ENCODE measurements around the gene ATP6V1C2.

Gene ATP6V1C2

DNA sequence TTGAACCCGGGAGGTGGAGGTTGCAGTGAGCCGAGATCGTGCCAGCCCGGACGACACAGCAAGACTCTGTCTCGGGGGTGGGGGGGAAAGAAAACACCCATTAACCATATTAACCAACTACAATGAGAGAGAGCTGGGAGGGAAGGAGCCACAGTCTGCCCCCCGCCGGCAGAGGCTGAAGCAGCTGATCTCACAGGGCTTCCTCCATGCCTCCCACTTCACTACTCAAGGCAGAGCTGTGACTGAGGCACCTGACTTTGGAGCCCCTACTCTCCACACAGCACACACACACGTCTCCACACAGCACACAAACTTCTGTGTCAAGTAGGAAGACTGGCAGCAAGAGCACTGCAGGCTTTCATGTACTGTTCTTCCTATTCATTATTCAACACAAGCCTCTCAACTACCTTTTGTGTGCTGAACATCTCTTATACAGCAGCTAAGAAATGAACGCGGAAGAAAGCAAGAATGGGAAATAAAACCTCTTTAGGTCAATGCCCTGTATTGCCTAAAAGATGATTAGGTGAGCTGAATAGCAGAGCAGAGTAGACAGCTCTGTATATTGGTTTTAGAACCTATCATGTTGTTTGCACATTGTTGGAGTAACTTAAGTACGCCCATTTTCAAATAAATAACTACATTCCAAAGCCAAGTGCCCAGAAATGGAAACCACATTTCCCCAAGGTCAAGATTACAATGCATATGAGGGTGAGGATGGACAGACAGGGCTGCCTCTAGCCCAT is 65.0 kb downstream of the ATP6V1C2 start:
- WGBS, 2 experiments (ENCODE audit: insufficient coverage in 2 of 2): 90 to 96% methylated on average over 3 of the region's 12 CpGs
- Histone ChIP-seq H3K27ac (ENCODE audit: low read depth, low read length, severe bottlenecking) (no peak overlapping the region), H3K36me3 (ENCODE audit: control insufficient read depth, insufficient read depth, low read length) (peaks cover 97% of the 10 kb centered on the region), H3K9me3 (ENCODE audit: control insufficient read depth, low read length) (no peaks in the 10 kb centered on the region), H3K4me3 (ENCODE audit: extremely low read depth, insufficient read depth, low read length, poor library complexity, severe bottlenecking) (no peak overlapping the region), H3K4me1 (ENCODE audit: control insufficient read depth, insufficient read depth, low read length, poor library complexity, severe bottlenecking) (peaks cover 11% of the 10 kb centered on the region)

GRCh38 chr2:10787176-10787968 is 65.9 kb downstream of the ATP6V1C2 start:
- WGBS, 2 experiments (ENCODE audit: insufficient coverage in 2 of 2): 92 to 95% methylated on average over 16 to 19 of the region's 20 CpGs
- peaks cover 97% of the 10 kb centered on the region for H3K36me3 ChIP-seq (ENCODE audit: control insufficient read depth, insufficient read depth, low read length)

GRCh38 chr2:10788855-10789254 is 67.4 kb downstream of the ATP6V1C2 start:
- H3K9me3 ChIP-seq (ENCODE audit: control insufficient read depth, low read length): no peaks in the 10 kb centered on the region
- peaks cover 99% of the 10 kb centered on the region for H3K36me3 ChIP-seq (ENCODE audit: control insufficient read depth, insufficient read depth, low read length)
- H3K4me3 ChIP-seq (ENCODE audit: extremely low read depth, insufficient read depth, low read length, poor library complexity, severe bottlenecking): no peak overlapping the region
- H3K4me1 ChIP-seq (ENCODE audit: control insufficient read depth, insufficient read depth, low read length, poor library complexity, severe bottlenecking): peaks cover 6% of the 10 kb centered on the region
- no peak overlapping the region for H3K27ac ChIP-seq (ENCODE audit: low read depth, low read length, severe bottlenecking)
- WGBS, 2 experiments (ENCODE audit: insufficient coverage in 2 of 2): 98 to 100% methylated on average over 3 of the region's 8 CpGs

More at GRCh38 chr2:10787176-10787968, 65.9 kb downstream of the ATP6V1C2 start:
- Histone ChIP-seq H3K27ac (ENCODE audit: low read depth, low read length, severe bottlenecking) (no peak overlapping the region), H3K4me3 (ENCODE audit: extremely low read depth, insufficient read depth, low read length, poor library complexity, severe bottlenecking) (no peak overlapping the region), H3K4me1 (ENCODE audit: control insufficient read depth, insufficient read depth, low read length, poor library complexity, severe bottlenecking) (peaks cover 11% of the 10 kb centered on the region), H3K9me3 (ENCODE audit: control insufficient read depth, low read length) (no peaks in the 10 kb centered on the region)

GRCh38 chr2:10790228-10790973 is 69.0 kb downstream of the ATP6V1C2 start:
- peaks cover 98% of the 10 kb centered on the region for H3K36me3 ChIP-seq (ENCODE audit: control insufficient read depth, insufficient read depth, low read length)
- no peaks in the 10 kb centered on the region for H3K4me1 ChIP-seq (ENCODE audit: control insufficient read depth, insufficient read depth, low read length, poor library complexity, severe bottlenecking)
- no peak overlapping the region for H3K4me3 ChIP-seq (ENCODE audit: extremely low read depth, insufficient read depth, low read length, poor library complexity, severe bottlenecking)
- H3K9me3 ChIP-seq (ENCODE audit: control insufficient read depth, low read length): no peaks in the 10 kb centered on the region
- 96 to 100% methylated on average over 5 to 6 of the region's 6 CpGs for WGBS, 2 experiments (ENCODE audit: insufficient coverage in 2 of 2)
- no peak overlapping the region for H3K27ac ChIP-seq (ENCODE audit: low read depth, low read length, severe bottlenecking)

DNA sequence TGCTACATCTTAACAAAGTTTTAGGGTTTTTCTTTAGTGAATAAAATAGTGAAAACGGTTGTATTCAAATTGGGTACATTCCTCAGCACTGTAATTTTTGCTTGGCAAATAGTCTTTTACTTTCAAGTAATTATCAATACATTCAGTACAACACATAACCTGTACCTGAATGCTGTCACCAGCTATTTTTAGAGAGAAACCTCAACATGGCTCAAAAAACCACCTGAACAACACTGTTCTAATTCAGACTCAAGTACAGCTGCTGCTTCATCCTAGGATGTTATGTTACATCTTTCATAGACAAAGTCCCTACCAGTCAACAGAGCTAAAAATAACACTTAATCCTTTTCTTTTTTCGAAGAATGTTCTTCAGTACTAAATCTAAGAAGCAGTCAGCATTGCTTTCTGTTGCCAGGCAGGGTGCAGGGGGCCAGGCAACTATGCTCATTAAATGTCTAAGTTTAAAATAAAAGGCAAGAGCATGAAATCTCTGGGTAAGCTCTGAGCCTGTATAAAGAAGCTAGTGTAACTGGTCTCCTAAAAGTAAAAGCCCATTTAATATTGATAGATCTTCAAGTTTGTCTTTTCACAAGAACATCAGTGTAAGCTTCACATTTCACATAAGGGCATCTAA is 70.7 kb downstream of the ATP6V1C2 start:
- Histone ChIP-seq H3K4me1 (ENCODE audit: control insufficient read depth, insufficient read depth, low read length, poor library complexity, severe bottlenecking) (no peaks in the 10 kb centered on the region), H3K4me3 (ENCODE audit: extremely low read depth, insufficient read depth, low read length, poor library complexity, severe bottlenecking) (no peak overlapping the region), H3K27ac (ENCODE audit: low read depth, low read length, severe bottlenecking) (no peak overlapping the region), H3K9me3 (ENCODE audit: control insufficient read depth, low read length) (no peaks in the 10 kb centered on the region), H3K36me3 (ENCODE audit: control insufficient read depth, insufficient read depth, low read length) (peaks cover 98% of the 10 kb centered on the region)
- 100% methylated on average over 1 of the region's 2 CpGs; no CpG with 5 or more reads in 1 of the 2 experiments for WGBS, 2 experiments (ENCODE audit: insufficient coverage in 2 of 2)

GRCh38 chr2:10792660-10793400 is 71.4 kb downstream of the ATP6V1C2 start:
- peaks cover 98% of the 10 kb centered on the region for H3K36me3 ChIP-seq (ENCODE audit: control insufficient read depth, insufficient read depth, low read length)
- 92 to 93% methylated on average over 13 to 17 of the region's 17 CpGs for WGBS, 2 experiments (ENCODE audit: insufficient coverage in 2 of 2)
- H3K4me3 ChIP-seq (ENCODE audit: extremely low read depth, insufficient read depth, low read length, poor library complexity, severe bottlenecking): no peak overlapping the region
- H3K4me1 ChIP-seq (ENCODE audit: control insufficient read depth, insufficient read depth, low read length, poor library complexity, severe bottlenecking): no peaks in the 10 kb centered on the region
- no peak overlapping the region for H3K27ac ChIP-seq (ENCODE audit: low read depth, low read length, severe bottlenecking)
- H3K9me3 ChIP-seq (ENCODE audit: control insufficient read depth, low read length): no peaks in the 10 kb centered on the region

DNA sequence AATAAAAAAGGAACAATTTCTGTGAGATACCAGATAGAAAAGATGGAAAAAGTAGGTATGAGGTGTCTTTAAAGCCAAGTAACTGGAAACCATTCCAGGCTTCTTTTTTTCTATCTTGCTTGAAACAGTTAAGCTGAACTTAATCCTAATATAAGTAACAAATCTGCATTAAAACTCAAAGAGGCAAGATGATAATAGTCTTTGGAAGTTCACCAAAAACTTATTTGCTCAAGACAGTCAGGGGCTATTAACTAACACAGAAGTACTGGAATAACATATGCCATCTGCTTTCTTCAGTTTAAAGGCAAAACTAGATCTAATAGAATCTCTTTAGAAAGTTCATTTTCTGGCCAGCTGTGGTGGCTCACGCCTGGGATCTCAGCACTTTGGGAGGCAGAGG is 72.4 kb downstream of the ATP6V1C2 start:
- H3K36me3 ChIP-seq (ENCODE audit: control insufficient read depth, insufficient read depth, low read length): peaks cover 98% of the 10 kb centered on the region
- WGBS, 2 experiments (ENCODE audit: insufficient coverage in 2 of 2): 83 to 100% methylated on average over 1 of the region's 1 CpG
- no peak overlapping the region for H3K27ac ChIP-seq (ENCODE audit: low read depth, low read length, severe bottlenecking)
- H3K4me3 ChIP-seq (ENCODE audit: extremely low read depth, insufficient read depth, low read length, poor library complexity, severe bottlenecking): no peak overlapping the region
- no peaks in the 10 kb centered on the region for H3K4me1 ChIP-seq (ENCODE audit: control insufficient read depth, insufficient read depth, low read length, poor library complexity, severe bottlenecking)
- H3K9me3 ChIP-seq (ENCODE audit: control insufficient read depth, low read length): no peaks in the 10 kb centered on the region

- H3K36me3 ChIP-seq (ENCODE audit: control insufficient read depth, insufficient read depth, low read length): peaks cover 98% of the 10 kb centered on the region
- no peaks in the 10 kb centered on the region for H3K9me3 ChIP-seq (ENCODE audit: control insufficient read depth, low read length)
- 90 to 93% methylated on average over 5 of the region's 5 CpGs for WGBS, 2 experiments (ENCODE audit: insufficient coverage in 2 of 2)
- no peaks in the 10 kb centered on the region for H3K4me1 ChIP-seq (ENCODE audit: control insufficient read depth, insufficient read depth, low read length, poor library complexity, severe bottlenecking)
- H3K4me3 ChIP-seq (ENCODE audit: extremely low read depth, insufficient read depth, low read length, poor library complexity, severe bottlenecking): no peak overlapping the region
- no peak overlapping the region for H3K27ac ChIP-seq (ENCODE audit: low read depth, low read length, severe bottlenecking)
These were observed 73.4 kb downstream of the ATP6V1C2 start for GRCh38 chr2:10794876-10795275.

- Histone ChIP-seq H3K36me3 (ENCODE audit: control insufficient read depth, insufficient read depth, low read length) (peaks cover 98% of the 10 kb centered on the region), H3K9me3 (ENCODE audit: control insufficient read depth, low read length) (no peaks in the 10 kb centered on the region), H3K4me1 (ENCODE audit: control insufficient read depth, insufficient read depth, low read length, poor library complexity, severe bottlenecking) (no peaks in the 10 kb centered on the region), H3K27ac (ENCODE audit: low read depth, low read length, severe bottlenecking) (no peak overlapping the region), H3K4me3 (ENCODE audit: extremely low read depth, insufficient read depth, low read length, poor library complexity, severe bottlenecking) (no peak overlapping the region)
- 63 to 71% methylated on average over 4 of the region's 7 CpGs for WGBS, 2 experiments (ENCODE audit: insufficient coverage in 2 of 2)
These were observed 74.1 kb downstream of the ATP6V1C2 start for GRCh38 chr2:10795508-10796046.

Data from mesodermal cell (in vitro differentiated cells).